NCI-H2029 treated with DMSO at 0.1 percent for 48 hours (cell line): ENCODE results near the gene MRPL22.
"Not testable (repeated sequence)": the region's sequence is repeated elsewhere in the genome, so short reads cannot be mapped to it uniquely, and the experiment has no call there.

Experiments
- DNase-seq: peaks from one replicate; lab custom pipeline; 2025; lab: John Stamatoyannopoulos, UW

MRPL22 gene

DNA sequence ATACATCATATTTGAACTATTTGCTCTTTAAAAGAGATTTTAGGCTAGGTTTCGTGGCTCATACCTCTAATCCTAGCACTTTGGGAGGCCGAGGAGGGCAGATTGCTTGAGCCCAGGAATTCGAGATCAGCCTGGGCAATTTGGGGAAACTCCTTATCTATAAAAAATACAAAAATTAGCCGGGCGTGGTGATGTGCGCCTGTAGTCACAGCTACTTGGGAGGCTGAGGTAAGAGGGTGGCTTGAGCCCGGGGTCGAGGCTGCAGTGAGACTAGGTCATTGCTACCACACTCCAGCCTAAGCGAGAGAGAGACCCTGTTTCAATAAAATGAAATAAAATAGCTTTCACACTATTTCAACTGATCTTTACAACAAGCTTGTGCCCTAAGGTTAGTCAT is 500 bp upstream of the MRPL22 start:
- DNase-seq: no peak

DNA sequence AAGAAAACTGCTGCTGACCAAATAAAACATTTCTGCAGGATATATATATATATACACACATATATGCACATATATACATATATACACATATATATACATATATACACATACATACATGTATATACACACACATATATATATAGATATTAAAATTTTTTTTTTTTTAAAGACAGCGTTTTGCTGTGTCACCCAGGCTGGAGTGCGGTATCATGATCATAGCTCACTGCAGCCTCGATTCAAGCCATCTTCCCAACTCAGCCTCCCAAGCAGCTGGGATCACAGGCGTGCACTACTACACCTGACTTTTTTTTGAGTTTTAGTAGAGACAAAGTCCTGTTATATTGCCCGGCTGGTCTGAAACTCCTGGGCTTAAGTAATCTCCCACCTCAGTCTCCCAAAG is 2.7 kb downstream of the MRPL22 start:
- no peak for DNase-seq

DNA sequence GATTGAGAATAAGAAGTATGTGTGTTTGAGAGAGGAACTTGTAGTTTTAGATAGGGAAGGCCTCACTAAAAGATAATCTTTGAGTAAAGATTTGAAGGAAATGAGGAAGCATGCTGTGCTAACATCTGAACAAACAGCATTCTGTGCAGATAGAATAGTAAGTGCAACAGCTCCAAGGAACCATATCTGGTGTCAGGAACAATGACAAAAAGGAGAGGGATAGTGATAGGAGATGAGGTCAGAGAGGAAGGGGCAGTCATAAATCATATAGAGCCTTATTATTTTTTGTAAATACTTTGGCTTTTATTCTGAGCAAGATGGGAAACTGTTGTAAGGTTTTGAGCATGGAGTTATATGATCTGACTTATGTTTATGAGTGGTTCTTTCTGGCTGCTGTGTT is 3.8 kb downstream of the MRPL22 start:
- no peak for DNase-seq

DNA sequence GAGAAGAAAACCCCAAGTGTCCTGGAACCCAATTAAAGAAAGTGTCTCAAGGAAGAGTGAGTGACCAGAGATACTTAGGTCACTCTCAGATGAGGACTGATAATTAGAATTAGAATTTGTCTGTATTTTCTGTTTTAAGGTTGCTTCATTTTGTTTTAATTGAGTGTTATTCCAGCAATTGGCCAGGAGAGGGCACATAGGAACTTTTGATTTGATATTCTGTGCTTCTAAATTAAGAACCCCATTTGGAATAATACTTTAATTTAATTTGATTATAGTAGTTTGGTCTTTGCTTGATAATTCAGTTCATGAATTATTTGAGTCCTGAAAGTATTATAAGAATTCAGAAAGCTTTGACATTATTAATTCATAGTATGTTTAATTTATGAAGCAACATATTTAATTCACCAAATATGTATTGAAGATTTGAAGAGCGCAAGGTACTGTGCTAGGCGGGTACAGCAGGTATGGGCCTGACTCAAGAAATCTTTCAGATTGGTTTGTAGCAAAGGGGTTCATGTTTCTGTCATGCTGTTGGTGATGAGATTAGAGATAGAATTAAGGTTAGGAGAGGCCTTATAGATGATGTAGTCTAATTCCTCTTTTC is 4.9 kb downstream of the MRPL22 start:
- DNase-seq: peak; percentile 18

DNA sequence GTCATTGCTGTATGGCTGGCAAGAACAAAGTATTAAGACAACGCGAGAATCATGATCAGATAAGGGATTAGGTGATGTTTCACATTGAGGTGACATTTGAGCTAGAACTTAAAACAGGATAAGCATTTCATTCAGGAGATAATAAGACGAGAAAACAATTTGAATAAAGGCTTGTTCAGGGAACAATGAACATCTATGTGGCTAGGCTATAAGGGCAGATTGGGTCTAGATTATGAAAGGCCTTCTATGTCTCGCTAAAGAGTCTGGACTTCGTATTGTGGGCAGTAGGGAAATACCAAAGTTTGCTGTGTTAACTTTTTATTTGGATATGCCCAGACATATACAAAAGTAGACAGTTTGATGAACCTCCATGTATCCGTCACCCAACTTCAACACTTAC is 6.9 kb downstream of the MRPL22 start:
- no peak for DNase-seq

DNA sequence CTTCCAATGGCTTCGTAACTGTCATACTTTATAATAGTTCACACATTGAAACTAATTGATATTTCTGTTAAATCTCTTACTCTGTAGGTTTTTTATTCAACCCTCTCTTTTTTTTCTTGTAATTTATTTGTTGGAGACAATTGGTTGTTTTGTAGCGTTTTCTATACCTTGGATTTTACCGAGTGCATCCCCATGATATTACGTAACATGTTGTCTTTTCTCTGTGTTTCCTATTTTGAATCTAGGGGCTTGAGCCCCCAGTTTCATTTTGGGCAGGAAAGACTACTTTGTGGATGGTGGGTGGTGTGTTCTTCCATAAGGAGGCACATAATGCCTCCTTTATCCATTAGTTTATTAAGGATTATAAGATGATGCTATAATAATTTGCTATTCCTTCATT is 7.4 kb downstream of the MRPL22 start:
- DNase-seq: no peak

DNA sequence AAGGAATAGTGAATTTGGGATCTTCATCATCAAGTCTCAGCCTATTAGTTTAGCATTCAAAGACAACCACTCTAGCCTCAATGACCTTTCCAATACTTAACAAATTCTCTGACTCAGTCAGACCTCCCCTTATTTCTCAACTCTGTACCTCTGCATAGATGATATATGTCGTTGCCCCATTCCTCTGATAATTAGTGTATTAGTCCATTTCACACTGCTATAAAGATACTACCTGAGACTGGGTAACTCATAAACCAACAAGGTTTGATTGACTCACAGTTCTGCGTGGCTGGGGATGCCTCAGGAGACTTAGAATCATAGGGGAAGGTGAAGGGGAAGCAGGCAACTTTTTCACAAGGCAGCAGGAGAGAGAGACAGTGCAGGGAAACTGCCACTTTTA is 8.9 kb downstream of the MRPL22 start:
- DNase-seq: no peak

DNA sequence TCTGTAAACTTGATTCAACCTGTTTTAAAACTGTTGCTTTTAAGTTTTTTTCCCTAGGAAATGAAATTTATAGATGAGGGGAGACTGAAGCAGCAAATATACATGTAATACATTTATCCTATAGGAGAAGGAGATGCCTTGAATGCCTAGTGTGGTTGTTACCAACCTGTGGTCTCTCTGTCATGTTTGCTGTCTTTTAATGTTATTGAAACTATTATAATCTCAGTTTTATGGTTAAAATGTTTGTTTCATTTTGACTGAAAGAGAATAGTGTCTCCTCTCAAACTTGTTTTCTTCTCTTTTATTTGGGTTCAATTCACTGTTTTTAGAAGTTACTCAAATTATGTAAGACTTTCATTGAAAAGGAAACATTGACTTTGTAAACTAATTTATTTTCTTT is 15.8 kb downstream of the MRPL22 start:
- DNase-seq: no peak

DNA sequence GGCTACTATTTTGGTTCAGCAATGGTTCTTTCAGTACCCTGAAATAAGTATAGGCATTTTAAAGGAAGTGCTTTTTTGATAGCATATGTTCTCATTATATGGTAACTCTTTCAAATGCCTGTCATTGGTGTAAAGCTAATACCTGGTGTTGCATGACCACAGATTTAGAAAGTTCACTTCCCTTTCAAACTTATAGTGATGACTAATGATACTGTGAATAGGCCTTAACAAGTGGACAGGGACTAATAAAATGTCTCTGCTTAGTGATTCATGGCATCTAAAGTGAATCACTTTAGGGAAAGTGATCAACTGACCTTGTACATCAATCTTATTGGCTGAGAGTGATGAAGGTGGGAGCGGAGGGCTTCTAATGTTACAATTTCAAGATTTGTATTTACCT is 21.6 kb downstream of the MRPL22 start:
- no peak for DNase-seq

DNA sequence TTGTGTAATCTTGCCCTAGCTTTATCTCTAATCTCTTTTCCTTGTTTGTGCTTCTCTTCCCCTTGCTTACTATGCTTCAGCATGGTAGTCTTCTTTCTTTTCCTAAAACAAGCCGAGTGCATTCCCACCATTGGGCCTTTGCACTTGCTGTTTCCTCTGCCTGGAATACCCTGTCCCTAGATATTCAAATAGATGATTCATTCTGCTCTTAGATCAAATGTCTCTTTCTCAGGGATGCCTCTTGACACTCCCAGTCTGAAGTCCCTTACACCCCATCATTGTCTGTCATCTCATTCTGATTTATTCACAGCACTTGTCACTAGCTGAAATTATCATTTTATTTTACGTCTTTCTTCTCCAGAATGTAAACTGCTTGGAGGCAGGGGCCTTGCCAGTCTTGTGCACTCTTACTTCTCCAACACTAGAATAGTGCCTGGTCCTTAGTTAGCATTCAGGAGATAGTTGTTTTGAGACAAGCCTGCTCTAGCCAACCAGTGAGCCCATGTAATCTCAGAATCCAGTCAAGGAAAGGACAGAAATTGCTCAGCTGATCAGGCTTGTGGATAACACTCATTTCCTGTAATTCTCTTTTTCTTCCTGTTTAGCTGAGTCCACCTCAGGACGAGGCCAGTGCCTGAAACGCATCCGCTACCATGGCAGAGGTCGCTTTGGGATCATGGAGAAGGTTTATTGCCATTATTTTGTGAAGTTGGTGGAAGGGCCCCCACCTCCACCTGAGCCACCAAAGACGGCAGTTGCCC is 25.4 kb downstream of the MRPL22 start:
- DNase-seq: no peak

DNA sequence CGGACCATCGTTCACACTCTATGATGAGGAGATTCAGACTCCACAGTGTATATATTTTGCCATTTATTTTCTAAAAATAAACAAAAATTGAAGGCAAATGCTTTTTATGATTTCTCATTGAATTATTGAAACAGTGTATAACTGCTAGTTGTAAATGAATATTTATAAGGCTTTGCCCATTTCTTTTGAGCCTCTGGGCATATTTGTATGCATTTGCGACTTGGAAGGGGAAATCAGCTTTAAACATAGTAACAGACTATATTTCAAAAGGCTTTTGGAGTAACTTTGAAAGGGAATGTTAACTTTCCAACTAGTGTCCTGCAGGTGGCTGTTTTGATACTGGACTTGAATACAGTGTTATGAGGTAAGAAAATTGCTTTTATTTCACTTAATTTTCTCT is 26.0 kb downstream of the MRPL22 start:
- DNase-seq: no peak

DNA sequence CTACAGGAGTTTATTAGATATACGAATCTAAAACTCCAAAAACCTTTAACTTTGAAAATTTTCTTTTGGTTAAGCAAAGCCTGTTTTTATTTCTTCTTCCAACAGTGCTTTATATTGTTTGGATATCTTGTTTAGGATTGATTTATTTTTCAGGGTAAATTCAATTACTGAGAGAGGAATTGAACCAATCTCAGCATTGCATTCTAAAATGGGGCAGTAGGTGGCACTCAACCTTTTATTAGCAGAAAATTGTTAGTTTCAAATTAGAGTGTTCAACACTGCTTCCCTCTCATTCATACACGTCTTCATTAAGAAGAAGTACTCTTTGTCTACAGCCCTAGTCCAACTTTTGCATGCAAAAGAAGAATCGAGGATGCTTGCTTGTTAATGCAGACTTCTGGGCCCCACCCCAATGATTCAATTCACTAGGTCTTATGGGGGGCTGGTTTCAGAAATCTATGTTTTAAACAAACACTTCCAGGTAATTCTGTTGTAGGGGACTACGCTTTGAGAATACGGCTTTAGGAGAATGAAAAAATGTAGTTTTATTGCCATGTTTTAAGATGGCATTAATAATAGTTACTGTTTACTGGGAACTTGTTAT is 26.6 kb downstream of the MRPL22 start:
- no peak for DNase-seq

DNA sequence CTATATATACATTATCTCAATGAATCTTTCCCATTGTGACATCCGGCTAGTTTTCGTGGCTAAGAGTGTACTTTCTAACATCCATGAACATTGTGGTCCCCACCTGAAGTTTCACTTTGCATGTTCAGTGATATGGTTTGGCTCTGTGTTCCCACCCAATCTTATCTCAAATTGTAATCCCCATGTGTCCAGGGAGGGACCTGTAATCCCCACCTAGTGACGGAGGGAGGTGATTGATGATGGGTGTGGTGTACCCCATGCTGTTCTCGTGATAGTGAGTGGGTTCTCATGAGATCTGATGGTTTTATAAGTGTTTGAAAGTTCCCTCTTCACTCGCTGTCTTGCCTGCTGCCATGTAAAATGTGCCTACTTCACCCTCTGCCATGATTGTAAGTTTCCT is 28.1 kb downstream of the MRPL22 start:
- no peak for DNase-seq

DNA sequence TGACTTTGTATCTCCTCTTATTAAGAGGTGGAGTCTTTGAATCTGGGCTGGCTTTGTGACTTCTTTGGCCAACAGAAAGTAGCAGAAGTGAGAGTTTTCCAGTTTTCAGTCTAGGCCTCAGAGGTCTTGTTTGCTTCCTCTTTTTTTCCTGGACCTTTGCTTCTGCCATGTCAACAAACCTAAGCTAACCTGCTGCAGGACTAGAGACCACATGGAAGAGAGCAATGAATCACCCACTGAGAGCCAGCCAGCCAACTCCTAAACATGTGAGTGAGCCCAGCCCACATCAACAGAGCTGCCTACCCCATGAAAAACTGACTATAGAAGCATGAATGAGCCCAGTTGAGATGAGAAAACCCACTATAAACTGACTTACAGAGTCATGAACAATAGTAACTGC is 29.9 kb downstream of the MRPL22 start:
- DNase-seq: no peak

DNA sequence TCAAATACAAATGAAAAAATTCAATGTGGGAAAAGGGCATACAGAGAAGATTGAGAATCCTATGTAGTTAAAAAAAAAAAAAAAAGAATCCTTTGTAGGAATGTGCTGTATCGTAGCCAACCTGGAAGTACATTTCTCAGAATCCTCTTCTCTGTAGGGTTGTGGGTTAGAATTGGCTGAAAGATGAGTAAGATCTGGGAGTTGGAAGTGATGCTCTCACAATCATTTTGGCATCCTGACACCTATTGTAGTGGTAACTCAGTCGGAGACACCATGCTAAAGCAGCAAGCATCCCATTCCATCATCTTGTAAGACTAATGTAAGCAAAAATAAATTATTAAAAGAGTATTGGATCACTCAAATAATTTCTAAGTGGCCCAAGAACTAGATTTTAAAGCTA is 30.6 kb downstream of the MRPL22 start:
- DNase-seq: no peak

DNA sequence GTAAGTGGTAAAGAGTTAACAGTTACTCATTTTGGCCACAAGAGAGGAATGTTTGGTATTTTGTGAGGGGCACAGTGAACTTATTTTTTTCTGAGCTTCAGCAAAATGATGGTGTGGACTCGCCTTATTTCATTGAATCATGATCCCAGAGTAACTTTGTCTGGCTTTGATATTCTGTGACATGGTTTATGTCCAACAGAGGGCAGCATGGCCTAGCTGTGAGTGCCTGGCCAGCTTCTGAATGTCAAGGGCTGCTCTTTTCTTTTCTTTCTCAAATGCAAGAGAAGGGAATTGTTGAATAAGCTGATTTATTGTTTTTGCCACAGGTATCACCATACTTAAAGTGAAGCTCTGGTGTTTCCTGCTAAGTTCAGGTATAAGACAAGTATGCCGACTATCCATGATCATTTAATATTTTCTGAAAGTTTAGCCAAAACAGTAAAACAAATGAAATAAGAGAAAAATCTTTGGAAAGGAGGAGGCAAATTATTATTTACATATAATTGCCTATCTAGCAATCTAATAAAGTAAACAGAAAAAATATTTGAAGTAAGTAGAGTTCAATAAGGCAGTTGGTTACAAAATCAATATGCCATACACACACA is 31.7 kb downstream of the MRPL22 start:
- peak; percentile 14 for DNase-seq

DNA sequence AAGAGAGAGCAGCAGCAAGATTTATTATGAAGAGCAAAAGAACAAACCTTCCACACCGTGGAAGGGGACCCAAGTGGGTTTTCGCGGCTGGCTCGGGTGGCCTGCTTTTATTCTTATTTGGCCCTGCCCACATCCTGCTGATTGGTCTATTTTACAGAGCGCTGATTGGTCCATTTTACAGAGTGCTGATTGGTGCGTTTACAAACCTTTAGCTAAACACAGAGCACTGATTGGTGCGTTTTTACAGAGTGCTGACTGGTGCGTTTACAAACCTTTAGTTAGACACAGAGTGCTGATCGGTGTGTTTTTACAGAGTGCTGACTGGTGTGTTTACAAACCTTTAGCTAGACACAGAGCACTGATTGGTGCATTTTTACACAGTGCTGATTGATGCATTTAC is 35.2 kb downstream of the MRPL22 start:
- not testable (repeated sequence) for DNase-seq

DNA sequence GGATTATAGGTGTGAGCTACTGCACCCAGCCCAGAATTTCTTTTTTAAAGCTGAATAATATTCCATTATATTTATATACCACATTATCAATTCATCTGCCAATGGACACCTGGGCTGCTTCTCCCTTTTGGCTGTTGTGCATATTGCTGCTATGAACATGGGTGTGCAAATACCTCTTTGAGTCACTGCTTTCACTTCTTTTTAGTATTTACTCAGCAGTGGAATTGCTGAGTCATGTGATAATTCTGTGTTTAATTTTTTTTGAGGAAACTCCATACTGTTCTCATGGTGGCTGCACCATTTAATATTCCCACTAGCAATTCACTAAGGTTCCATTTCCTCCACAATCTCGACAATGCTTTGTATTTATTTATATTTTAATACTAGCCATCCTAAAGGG is 36.5 kb downstream of the MRPL22 start:
- no peak for DNase-seq

DNA sequence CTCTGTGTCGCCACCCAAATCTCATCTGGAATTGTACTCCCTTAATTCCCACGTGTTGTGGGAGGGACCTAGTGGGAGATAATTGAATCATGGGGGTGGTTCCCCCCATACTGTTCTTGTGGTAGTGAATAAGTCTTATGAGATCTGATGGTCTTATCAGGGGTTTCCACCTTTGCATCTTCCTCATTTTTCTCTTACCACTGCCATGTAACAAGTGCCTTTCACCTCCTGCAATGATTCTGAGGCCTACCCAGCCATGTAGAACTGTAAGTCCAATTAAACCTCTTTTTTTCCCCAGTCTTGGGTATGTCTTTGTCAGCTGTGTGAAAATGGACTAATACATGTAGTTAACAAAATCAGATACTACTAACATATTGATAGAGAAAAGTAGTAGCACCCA is 37.4 kb downstream of the MRPL22 start:
- DNase-seq: not testable (repeated sequence)

DNA sequence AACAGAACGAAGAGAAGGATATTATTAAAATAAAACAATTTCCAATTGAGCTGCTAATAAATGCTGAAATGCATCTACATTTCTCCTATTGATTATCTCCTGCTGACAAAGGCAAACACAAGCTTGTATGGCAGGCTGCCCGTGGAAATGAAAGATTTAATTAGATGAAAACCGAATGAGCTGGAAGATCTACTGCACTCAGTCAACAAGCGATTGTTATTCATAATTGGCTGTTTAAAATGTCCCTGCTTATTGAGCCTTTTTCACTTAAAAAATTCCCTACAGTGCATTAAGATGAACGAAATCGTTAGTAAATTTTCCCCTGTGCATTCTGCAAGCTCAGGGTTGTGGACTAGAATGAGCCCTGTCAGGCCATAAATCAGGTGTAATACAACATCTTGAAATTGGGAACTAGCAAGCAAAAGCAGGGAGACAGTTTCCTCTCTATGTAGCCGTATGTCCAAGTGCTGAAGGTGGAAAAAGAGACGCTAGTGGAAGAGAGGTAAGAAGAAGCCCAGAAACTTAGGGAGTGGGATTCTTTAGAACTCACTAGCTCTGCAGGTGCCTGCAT is 44.2 kb downstream of the MRPL22 start:
- DNase-seq: no peak

DNA sequence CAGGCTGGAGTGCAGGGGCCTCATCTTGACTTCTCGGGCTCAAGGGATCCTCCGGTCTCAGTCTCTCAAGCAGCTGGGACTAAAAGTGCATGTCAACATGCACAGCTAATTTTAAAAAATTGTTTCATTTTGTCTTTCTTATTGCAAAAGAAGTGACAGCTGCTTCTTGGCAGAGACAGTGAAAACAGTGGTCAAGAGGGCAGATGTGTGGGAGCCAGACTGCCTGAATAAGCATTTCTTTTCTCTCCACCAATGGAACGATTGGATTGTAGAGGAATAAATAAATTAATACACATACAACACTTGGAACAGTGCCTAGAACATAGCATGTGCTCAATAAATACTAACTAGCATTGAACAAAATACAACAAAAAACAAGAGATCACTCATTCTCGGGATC is 45.3 kb downstream of the MRPL22 start:
- DNase-seq: no peak

DNA sequence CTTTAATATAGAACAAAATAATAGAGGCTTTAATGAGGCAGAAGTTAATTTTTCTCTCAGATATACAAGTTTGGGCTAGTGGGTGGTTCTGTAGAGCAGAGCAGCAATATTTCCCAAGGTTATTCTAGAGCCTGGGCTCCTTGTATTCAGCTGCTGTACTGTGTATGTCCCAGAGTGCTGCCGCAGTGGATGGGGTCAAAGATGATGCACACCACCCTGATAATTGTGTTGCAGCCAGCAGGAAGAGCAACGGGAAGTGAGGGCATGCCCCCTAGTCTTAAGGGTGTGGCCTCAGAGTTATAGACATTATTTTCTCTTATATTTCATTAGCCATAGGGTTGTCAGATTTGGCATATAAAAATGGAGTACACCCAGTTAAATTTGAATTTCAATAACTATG is 48.8 kb downstream of the MRPL22 start:
- DNase-seq: no peak

DNA sequence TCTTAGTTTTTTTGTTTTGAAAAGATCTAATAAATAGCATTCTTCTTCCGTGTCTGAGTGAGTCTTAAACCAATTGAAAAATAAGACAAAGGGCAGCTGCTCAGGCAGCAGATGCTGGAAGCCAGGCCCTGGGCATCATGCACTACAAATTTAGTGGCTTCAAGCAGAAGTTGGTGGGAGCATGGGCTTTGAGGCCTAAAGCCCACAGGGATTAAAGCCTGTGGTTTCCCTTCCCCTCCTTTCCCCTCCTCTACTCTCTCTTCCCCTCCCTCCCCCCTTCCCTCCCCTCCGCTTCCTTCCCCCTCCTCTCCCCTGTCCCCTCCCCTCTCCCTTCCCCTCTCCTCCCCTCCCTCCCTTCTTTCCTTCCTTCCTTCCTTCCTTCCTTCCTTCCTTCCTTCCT is 52.6 kb downstream of the MRPL22 start:
- no peak for DNase-seq
